GM10847 (cell line): Measurements from ENCODE around the gene ATF7.

Source experiments
- POLR2A ChIP-seq: IDR thresholded peaks from 2 replicates; pipeline ENCODE4 v1.6.1; 2011; ENCODE audit not compliant: insufficient read length; ENCODE audit errors: extremely low read depth

Gene ATF7

GRCh38 chr12:53492830-53493609, 133.2 kb downstream of the ATF7 start:
- peak; percentile 79 for TF ChIP-seq POLR2A

DNA sequence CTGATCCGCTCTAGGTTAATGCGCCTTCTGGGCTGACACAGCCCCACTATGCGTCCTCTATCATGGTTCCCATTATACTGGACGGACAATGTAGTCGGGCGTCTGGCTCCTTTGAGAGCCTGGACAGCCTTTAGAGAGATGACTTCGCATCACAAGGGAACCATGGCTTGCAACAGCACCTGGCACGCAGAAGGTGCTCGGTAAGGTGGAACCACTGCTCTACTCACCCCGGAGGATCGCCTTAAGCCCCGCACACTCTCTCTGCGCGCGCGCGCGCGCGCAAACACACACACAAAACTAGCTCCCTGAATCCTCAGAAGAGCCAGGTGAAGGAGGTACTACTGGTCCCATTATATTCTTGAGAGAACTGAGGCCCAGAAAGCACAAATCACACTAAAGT, 134.0 kb downstream of the ATF7 start:
- TF ChIP-seq POLR2A: no peak

DNA sequence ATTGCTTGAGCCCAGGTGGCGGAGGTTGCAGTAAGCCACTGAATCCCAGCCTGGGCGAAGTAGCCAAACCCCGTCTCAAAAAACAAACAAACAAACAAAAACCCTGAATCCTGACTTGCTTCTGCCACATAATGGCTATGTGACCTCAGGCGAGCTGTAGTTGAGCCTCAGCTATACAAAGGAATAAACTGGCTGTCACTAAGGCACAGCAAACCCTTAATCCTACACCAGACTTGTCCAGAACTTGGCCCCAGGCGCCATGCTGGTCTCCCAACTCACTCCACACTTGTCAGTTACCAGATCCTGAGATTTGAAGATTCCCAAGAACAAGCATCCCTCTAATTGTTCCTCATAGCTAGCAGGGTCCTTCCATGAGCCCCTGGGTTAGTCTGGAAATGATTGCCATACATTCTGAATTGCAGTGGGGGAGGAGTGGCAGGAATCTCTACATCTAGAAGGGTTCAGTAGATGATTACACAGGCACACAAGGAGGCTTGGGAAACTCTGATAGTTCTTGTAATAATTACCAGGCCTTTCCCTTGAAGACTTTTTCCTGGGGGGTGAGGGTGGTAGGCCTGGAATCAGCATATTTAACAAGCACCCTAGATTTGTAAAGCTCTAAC, 136.8 kb downstream of the ATF7 start:
- no peak for TF ChIP-seq POLR2A

- no peak for TF ChIP-seq POLR2A
Observed at GRCh38 chr12:53486736-53487487, 139.3 kb downstream of the ATF7 start.

DNA sequence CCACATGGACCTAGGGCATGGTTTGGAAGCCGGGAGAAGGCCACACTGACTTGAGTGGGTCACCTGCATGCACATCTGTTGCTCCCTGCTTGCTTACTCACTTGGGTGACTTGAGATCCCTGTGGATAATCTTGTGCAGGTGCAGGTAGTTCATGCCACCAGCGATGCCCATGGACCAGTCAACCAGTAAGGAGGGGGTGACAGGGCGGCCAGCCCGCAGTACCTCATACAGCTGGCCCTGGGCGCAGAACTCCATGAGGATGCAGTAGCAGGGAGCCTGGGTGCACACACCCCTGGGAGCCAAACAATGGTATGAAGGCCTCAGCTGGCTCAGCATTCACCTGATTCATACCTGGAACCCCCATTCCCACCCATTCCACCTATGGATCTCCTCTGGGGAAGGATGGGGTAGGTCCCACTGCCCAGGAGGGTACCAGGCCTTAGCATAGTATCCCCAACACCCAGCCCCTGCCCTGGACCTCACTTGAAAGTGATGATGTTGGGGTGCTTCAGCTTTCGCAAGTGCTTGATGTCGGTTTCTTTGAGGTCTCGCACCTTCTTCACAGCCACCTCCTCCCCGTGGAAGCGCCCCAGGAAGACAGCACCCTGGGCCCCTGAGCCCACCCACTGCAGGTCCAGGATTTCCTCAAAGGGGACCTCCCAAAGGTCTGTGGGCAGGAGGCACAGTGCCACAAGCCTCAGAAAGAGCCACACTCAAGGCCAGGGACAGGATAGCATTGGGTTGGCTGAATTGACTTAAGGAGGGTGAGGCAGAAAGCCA, 140.0 kb downstream of the ATF7 start:
- no peak for TF ChIP-seq POLR2A

DNA sequence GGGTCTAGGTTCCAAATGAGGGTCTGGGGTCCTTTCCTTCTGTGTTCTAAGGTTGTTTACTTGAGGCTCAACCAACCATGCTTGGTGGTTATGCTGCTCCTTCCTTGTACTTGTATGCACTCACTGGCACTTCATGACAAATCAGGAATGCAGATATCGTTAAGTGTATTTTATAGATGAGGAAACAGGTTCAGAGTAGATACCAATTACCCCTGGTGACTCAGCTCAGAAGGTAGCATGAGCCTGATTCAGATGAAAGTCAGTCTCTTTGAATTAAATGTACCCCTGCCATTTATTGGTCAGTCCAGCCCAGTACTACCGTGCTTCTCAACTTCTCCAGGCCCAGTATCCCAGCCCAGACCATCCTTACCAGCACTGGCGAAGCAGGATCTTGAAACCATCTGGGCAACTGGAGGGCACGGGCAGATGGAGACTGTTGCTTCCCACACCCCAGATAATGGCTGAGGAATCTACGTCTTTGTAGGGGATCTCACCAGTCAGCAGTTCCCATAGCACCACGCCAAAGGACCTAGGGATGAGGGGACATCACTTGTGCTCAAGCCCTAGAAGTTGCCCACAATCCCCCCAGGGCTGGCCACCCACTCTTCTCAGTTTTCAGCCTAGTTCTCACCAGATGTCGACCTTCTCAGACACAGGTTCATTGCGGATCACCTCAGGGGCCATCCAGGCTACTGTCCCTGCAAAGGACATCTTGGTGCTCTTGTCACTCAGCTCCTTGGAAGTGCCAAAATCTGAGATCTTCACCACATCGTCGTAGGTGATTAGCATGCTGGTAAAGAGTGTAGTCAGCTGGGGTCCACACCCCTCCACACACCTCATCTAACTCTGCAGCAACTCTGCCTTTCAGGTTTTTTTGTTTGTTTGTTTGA, 141.3 kb downstream of the ATF7 start:
- TF ChIP-seq POLR2A: no peak

GRCh38 chr12:53483979-53484377, 142.2 kb downstream of the ATF7 start:
- TF ChIP-seq POLR2A: no peak

GRCh38 chr12:53483225-53483978, 142.8 kb downstream of the ATF7 start:
- TF ChIP-seq POLR2A: no peak

DNA sequence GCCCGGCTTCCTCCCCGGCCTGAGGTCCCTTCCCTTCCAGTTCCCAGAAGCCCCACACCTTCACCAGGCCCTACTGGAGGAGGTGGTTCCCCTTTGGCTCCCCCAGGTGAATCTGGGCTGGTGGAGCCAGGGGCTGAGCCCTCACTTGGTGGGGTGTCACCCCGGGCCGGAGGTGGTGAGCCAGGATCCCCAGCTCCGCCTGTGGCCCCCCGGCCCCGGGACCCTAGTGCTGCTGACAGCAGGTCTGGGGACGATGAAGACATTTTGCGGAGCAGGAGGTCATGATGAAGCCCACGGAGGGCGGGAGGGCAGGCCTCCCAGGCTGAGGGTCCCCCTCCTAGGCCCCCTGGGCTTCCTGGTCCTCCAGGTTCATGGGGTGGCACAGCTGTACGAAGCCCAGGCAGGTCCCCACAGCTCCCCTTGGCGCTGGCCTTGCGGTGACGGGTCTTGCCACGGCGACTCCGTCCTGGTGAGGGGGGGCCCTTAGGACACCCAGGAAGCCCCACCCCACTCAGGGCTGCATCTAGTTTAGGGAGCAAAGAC, 143.5 kb downstream of the ATF7 start:
- TF ChIP-seq POLR2A: no peak

DNA sequence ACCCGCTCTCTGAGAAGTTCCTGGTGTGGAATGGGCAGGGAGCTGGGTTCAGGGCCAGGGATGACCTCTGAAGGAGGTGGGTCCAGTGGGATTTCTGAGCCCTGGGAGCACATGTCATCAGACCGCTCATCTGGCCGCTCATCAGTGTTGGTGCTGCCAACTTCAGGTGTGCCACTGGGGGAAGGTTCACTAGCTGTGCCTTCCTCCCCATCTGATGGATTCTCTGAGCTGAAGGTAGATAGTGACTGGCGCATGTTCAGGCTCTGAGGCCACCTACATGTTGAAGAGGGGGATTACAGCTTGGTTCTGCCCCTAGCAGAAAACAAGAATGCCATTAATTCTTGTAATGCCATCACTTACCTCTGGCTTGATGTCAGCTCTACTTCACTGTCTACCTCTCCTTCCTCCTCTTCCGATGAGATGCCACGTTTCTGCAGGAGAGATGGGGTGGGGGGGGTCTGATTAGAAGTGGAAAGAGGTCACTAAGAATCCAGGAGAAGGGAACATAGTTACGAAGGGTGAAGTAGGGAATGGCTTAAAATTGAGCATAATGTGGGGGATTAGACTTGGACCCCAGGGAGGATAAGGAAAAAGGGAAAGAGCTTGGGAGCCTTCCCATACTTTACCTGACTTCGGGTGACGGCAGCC, 144.1 kb downstream of the ATF7 start:
- TF ChIP-seq POLR2A: no peak

- TF ChIP-seq POLR2A: no peak
Observed at GRCh38 chr12:53480491-53481442, 145.4 kb downstream of the ATF7 start.

DNA sequence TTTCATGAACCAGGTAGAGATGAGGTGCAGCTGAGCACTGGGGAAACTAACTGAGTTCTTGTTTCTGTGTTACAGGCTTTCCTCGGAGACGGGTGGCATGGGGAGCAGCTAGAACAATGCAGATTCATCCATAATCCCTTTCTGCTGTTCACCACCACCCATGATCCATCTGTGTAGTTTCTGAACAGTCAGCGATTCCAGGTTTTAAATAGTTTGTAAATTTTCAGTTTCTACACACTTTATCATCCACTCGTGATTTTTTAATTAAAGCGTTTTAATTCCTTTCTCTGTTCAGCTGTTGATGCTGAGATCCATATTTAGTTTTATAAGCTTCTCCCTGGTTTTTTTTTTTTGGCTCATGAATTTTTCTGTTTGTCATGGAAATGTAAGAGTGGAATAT, 146.9 kb downstream of the ATF7 start:
- TF ChIP-seq POLR2A: no peak

GRCh38 chr12:53478865-53479264, 147.3 kb downstream of the ATF7 start:
- TF ChIP-seq POLR2A: no peak
